ENCODE measurements around the gene MAP6.

The MAP6 gene

DNA sequence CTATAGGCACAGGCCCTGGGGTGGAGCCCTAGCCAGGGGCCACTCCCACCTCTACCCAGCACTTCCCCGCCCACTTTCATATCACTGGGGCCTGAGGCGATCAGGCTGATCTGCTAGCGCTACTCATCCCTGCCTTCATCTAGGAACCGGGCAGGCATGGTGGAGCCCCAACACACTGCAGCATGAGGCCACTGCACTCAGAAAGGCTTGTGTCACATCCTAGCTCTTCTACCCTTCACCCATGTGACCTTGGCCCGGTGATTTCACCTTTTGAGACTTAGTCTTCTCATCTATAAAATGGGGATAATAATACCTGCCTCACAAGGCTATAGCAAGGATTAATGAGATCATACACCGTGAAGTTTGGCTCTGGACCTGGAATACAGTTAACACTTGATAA is 125.0 kb downstream of the MAP6 start:
- no peak for DNase-seq (ENCODE audit: insufficient read length, low spot score)
- FAIRE-seq, result no peak
- TF ChIP-seq PAX5 (IDR thresholded peaks at IDR 0.05; ENCODE audit: insufficient read depth, low read length, severe bottlenecking) (no peak), TAF1 (IDR thresholded peaks at IDR 0.05; ENCODE audit: low read depth, low read length) (no peak), POLR2A (IDR thresholded peaks at IDR 0.05; ENCODE audit: low read depth, low read length) (no peak), POLR2AphosphoS5 (IDR thresholded peaks at IDR 0.05; ENCODE audit: low read depth, low read length) (no peak)

DNA sequence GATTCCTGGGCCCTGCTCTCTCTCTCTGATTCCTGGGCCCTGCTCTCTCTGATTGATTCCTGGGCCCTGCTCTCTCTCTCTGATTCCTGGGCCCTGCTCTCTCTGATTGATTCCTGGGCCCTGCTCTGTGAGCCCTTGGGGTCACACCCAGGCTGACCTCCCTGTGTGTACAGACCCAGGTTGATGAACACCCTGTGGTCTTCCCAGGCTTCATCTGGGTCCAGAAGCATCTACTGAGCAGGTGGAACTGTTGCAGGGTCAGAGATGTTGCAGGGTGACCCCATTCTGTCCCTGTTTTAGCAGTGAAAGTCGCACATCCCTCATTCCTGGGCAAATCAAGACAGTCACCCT is 126.8 kb downstream of the MAP6 start:
- FAIRE-seq, result no peak
- DNase-seq (ENCODE audit: insufficient read length, low spot score), result no peak
- TF ChIP-seq PAX5 (IDR thresholded peaks at IDR 0.05; ENCODE audit: insufficient read depth, low read length, severe bottlenecking) (no peak), POU2F2 (IDR thresholded peaks at IDR 0.05; ENCODE audit: low read depth, low read length) (no peak), SPI1 (IDR thresholded peaks at IDR 0.05; ENCODE audit: low read depth, low read length) (no peak)

DNA sequence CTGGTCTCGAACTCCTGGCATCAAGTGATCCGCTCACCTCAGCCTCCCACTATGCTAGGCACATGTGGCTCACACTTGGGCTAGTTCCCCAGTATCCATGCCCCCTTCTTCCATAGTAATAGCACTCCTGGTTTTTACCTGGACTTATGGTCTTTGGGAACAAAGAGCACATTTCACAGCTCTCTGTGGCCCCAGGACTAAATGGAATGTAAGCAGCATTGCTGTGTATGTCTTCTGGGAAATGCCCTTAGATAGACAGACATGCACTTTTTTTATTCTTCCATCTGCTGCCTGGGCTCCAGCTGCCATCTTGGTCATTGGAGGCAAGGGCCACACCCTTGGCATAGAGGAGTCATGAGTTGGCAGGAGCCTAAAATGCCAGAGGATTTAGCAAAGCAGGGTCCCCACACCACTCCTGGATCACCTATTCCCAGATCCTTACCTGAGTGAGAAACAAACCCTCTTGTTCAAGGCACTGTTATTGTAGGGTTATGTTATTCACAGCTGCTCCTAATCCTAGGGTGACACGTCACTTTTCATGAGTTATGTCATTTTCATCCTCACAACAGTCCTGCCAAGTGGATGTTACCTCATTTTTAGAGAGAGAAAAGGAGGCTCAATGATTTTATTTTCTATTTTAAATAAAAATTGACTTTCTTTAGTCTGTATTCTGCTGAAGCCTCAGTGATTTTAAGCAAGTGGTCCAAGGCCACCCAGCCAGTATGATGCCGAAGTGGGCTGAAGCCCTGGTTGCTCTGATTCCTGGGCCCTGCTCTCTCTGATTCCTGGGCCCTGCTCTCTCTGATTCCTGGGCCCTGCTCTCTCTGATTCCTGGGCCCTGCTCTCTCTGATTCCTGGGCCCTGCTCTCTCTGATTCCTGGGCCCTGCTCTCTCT is 127.4 kb downstream of the MAP6 start:
- TF ChIP-seq POLR2AphosphoS5 (IDR thresholded peaks at IDR 0.05; ENCODE audit: low read depth, low read length), result no peak
- no peak for TF ChIP-seq SPI1 (IDR thresholded peaks at IDR 0.05; ENCODE audit: low read depth, low read length)
- no peak for TF ChIP-seq POU2F2 (IDR thresholded peaks at IDR 0.05; ENCODE audit: low read depth, low read length)
- no peak for TF ChIP-seq PAX5 (IDR thresholded peaks at IDR 0.05; ENCODE audit: insufficient read depth, low read length, severe bottlenecking)
- no peak for TF ChIP-seq POLR2A (IDR thresholded peaks at IDR 0.05; ENCODE audit: low read depth, low read length)
- no peak for TF ChIP-seq TAF1 (IDR thresholded peaks at IDR 0.05; ENCODE audit: low read depth, low read length)

DNA sequence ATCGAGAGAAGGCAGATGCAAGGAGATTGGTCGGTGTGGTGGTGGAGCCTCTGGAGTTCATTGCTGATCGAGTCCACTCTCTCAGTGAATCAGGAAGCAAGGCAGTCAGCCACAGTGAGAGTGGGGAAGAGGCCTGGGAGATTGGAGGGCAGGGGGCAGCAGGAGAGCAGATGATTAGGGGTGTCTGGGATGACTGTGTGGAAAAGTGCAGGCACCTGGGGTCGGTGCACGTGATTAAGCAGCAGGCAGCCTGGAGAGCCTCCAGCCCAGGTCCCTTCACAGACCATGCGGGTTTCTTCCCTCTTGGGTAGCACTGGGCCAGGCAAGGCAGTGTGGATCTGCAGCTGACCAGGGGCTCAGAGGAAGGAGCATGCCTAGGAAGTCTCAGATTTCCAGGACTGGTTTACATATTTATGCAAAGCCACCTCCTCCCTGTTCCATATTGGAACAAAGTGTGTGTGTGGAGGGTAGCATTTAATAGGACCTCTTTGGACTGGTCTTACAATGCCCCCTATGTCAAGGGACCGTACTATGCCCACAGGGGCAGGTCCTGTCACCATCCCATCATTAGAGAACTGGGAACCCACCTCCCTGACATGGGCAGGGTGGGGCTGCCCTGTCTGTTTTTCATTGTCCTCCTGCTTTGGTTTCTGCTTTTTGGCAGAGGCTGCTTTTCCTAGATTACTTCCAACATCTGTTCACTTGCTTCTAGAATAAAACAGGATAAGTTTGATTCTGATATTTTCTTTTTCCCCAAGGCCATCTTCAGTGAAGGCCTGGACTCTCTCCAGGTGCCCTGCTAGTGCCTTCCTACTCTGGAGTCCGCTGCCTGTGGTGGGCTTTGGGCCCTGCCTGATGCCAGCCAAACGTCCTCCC is 129.1 kb downstream of the MAP6 start:
- FAIRE-seq, result no peak
- no peak for DNase-seq (ENCODE audit: insufficient read length, low spot score)
- TF ChIP-seq POLR2AphosphoS5 (IDR thresholded peaks at IDR 0.05; ENCODE audit: low read depth, low read length), result no peak
- no peak for TF ChIP-seq SPI1 (IDR thresholded peaks at IDR 0.05; ENCODE audit: low read depth, low read length)
- no peak for TF ChIP-seq POU2F2 (IDR thresholded peaks at IDR 0.05; ENCODE audit: low read depth, low read length)
- TF ChIP-seq POLR2A (IDR thresholded peaks at IDR 0.05; ENCODE audit: low read depth, low read length), result no peak
- no peak for TF ChIP-seq PAX5 (IDR thresholded peaks at IDR 0.05; ENCODE audit: insufficient read depth, low read length, severe bottlenecking)
- TF ChIP-seq TAF1 (IDR thresholded peaks at IDR 0.05; ENCODE audit: low read depth, low read length), result no peak

More for the DNA sequence above, 127.4 kb downstream of the MAP6 start:
- DNase-seq (ENCODE audit: insufficient read length, low spot score) (no peak), FAIRE-seq (no peak)

- TF ChIP-seq POLR2A (IDR thresholded peaks at IDR 0.05; ENCODE audit: low read depth, low read length) (no peak), POLR2AphosphoS5 (IDR thresholded peaks at IDR 0.05; ENCODE audit: low read depth, low read length) (no peak), SPI1 (IDR thresholded peaks at IDR 0.05; ENCODE audit: low read depth, low read length) (no peak), POU2F2 (IDR thresholded peaks at IDR 0.05; ENCODE audit: low read depth, low read length) (no peak), TAF1 (IDR thresholded peaks at IDR 0.05; ENCODE audit: low read depth, low read length) (no peak), PAX5 (IDR thresholded peaks at IDR 0.05; ENCODE audit: insufficient read depth, low read length, severe bottlenecking) (no peak)
- DNase-seq (ENCODE audit: insufficient read length, low spot score), result no peak
- peak; percentile 48 for FAIRE-seq
Observed at GRCh38 chr11:75538150-75538942, 130.5 kb downstream of the MAP6 start.

GRCh38 chr11:75537740-75538139 is 131.1 kb downstream of the MAP6 start:
- no peak for DNase-seq (ENCODE audit: insufficient read length, low spot score)
- TF ChIP-seq PAX5 (IDR thresholded peaks at IDR 0.05; ENCODE audit: insufficient read depth, low read length, severe bottlenecking), result no peak
- no peak for TF ChIP-seq TAF1 (IDR thresholded peaks at IDR 0.05; ENCODE audit: low read depth, low read length)
- no peak for TF ChIP-seq POLR2AphosphoS5 (IDR thresholded peaks at IDR 0.05; ENCODE audit: low read depth, low read length)
- no peak for TF ChIP-seq POLR2A (IDR thresholded peaks at IDR 0.05; ENCODE audit: low read depth, low read length)
- TF ChIP-seq POU2F2 (IDR thresholded peaks at IDR 0.05; ENCODE audit: low read depth, low read length), result no peak
- no peak for TF ChIP-seq SPI1 (IDR thresholded peaks at IDR 0.05; ENCODE audit: low read depth, low read length)
- FAIRE-seq, result no peak

Data from GM12891 (cell line).